Measurements from ENCODE around the gene DRG2. TPM values are rescaled to one million over a fixed set of nuclear protein-coding genes. Genes with fewer than 3 reads are reported as not detected.

The DRG2 gene
- total and polyA plus RNA-seq, 2 of the 8 experiments (the other 6 are each of a cell fraction or from before 2014, with no cell fraction given), result 44.6 to 47.8 TPM

DNA sequence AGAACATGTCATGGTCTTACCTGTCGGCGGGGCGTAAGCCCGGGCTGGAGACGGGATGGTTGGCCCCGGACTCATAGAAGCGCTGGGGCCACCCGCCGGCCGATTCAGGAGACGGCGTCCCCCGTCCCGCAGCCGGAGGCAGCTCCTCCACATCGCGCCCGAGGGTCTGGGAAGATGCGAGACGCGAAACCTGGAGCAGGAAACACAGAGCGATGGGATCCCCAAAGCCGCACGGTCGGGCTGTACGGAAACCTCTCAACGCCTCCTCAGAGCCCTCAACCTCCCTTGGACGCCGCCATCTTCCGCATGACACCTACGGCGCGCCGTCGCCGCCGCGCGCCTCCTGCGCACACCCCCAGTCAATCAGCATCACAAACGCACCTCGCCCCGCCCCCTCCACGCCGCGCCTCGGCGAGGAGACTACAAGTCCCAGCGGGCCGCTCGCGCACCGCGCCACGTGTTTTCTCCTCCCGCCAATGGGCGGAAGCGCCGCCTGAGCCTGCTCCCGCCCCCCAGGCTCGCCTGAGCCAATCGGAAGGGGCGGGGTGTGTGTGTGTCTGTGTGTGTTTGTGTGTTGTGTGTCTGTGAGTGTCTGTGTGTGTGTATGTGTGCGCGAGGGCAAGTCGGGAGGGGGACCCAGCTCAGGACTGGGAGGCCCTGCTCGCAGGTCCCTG, 48.8 kb upstream of the DRG2 start, which contains the start of the genes ATPAF2 and GID4 (continued):
- TF ChIP-seq TCF12 (IDR thresholded peaks at IDR 0.05; ENCODE audit: low read depth, low read length), result 0 out of 2 replicates have a peak, but pooled peaks have one; percentile 21
- TF ChIP-seq, protein P1, sequence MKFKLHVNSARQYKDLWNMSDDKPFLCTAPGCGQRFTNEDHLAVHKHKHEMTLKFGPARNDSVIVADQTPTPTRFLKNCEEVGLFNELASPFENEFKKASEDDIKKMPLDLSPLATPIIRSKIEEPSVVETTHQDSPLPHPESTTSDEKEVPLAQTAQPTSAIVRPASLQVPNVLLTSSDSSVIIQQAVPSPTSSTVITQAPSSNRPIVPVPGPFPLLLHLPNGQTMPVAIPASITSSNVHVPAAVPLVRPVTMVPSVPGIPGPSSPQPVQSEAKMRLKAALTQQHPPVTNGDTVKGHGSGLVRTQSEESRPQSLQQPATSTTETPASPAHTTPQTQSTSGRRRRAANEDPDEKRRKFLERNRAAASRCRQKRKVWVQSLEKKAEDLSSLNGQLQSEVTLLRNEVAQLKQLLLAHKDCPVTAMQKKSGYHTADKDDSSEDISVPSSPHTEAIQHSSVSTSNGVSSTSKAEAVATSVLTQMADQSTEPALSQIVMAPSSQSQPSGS (IDR thresholded peaks at IDR 0.05; ENCODE audit: low read length), result no peak
- peak; percentile 98 for TF ChIP-seq YY1 (IDR thresholded peaks at IDR 0.05; ENCODE audit: low read depth, low read length)
- TF ChIP-seq ASH2L (IDR thresholded peaks at IDR 0.05; ENCODE audit: low read length), result peak; percentile 90
- TF ChIP-seq SIX5 (IDR thresholded peaks at IDR 0.05; ENCODE audit: low read depth, low read length), result peak; percentile 83
- peak; percentile 98 for TF ChIP-seq CREB1 (IDR thresholded peaks at IDR 0.05)
- peak; percentile 91; the same call in 1 of the 2 replicates for TF ChIP-seq SP4 (IDR thresholded peaks at IDR 0.05; ENCODE audit: low read length)
- peak; percentile 62 for TF ChIP-seq SP2 (IDR thresholded peaks at IDR 0.05; ENCODE audit: low read length)
- TF ChIP-seq BACH1 (IDR thresholded peaks at IDR 0.05; ENCODE audit: low read length), result peak; percentile 24; the same call in 1 of the 2 replicates
- TF ChIP-seq TBP (IDR thresholded peaks at IDR 0.05; ENCODE audit: low read depth, low read length), result peak; percentile 72
- TF ChIP-seq, protein P2, sequence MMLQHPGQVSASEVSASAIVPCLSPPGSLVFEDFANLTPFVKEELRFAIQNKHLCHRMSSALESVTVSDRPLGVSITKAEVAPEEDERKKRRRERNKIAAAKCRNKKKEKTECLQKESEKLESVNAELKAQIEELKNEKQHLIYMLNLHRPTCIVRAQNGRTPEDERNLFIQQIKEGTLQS (IDR thresholded peaks at IDR 0.05; ENCODE audit: insufficient read depth, low read depth, low read length), result peak; percentile 94
- TF ChIP-seq CBX8 (IDR thresholded peaks at IDR 0.05; ENCODE audit: borderline replicate concordance, low read depth, low read length), result no peak
- no peak for TF ChIP-seq TAF7 (optimal IDR thresholded peaks at IDR 0.05; ENCODE audit: borderline replicate concordance, low read depth, low read length)
